Stimulated activated CD4-positive, alpha-beta T cell treated with anti-CD3 and anti-CD28 coated beads, Interleukin-4, amount 100 ng/mL, for 1 hour (primary cell): ENCODE results near the gene PTPRD.
"Not testable (repeated sequence)": the region's sequence is repeated elsewhere in the genome, so short reads cannot be mapped to it uniquely, and the experiment has no call there.

Experiments
- DNase-seq: peaks from one replicate; pipeline ENCODE4 v3.0.0-alpha.2; 2020

The PTPRD gene

GRCh38 chr9:9560382-9561035 is 1052.3 kb downstream of the PTPRD start:
- DNase-seq = no peak

- no peak for DNase-seq
These were observed 1053.9 kb downstream of the PTPRD start for GRCh38 chr9:9558907-9559306.

- no peak for DNase-seq
These were observed 1054.9 kb downstream of the PTPRD start for GRCh38 chr9:9557804-9558334.

GRCh38 chr9:9556865-9557803 is 1055.7 kb downstream of the PTPRD start:
- DNase-seq = no peak

GRCh38 chr9:9552665-9553064 is 1060.1 kb downstream of the PTPRD start:
- no peak for DNase-seq

GRCh38 chr9:9538766-9539165 is 1074.0 kb downstream of the PTPRD start:
- no peak for DNase-seq

GRCh38 chr9:9538356-9538755 is 1074.4 kb downstream of the PTPRD start:
- no peak for DNase-seq

GRCh38 chr9:9536523-9536922 is 1076.3 kb downstream of the PTPRD start:
- DNase-seq = no peak

- DNase-seq = no peak
These were observed 1089.2 kb downstream of the PTPRD start for GRCh38 chr9:9523476-9524139.

GRCh38 chr9:9522406-9522805 is 1090.4 kb downstream of the PTPRD start:
- no peak for DNase-seq

- DNase-seq = no peak
These were observed 1091.6 kb downstream of the PTPRD start for GRCh38 chr9:9521033-9521779.

- DNase-seq = no peak
These were observed 1107.9 kb downstream of the PTPRD start for GRCh38 chr9:9504869-9505268.

GRCh38 chr9:9499546-9499945 is 1113.3 kb downstream of the PTPRD start:
- no peak for DNase-seq

GRCh38 chr9:9498846-9499245 is 1114.0 kb downstream of the PTPRD start:
- no peak for DNase-seq

- no peak for DNase-seq
These were observed 1114.7 kb downstream of the PTPRD start for GRCh38 chr9:9498128-9498527.

- DNase-seq = no peak
These were observed 1118.5 kb downstream of the PTPRD start for GRCh38 chr9:9494336-9494735.

- DNase-seq = no peak
These were observed 1120.3 kb downstream of the PTPRD start for GRCh38 chr9:9492506-9492905.

GRCh38 chr9:9489183-9489582 is 1123.6 kb downstream of the PTPRD start:
- no peak for DNase-seq

GRCh38 chr9:9483175-9483574 is 1129.6 kb downstream of the PTPRD start:
- DNase-seq = no peak

GRCh38 chr9:9478741-9479140 is 1134.1 kb downstream of the PTPRD start:
- DNase-seq = no peak

GRCh38 chr9:9469271-9469670 is 1143.5 kb downstream of the PTPRD start:
- DNase-seq = no peak

GRCh38 chr9:9441874-9442273 is 1170.9 kb downstream of the PTPRD start:
- not testable (repeated sequence) for DNase-seq

- no peak for DNase-seq
These were observed 1175.2 kb downstream of the PTPRD start for GRCh38 chr9:9437641-9438040.
